Retina (tissue), 1 donor: ENCODE measurements around the gene CDKN1C.
A peak's percentile ranks its signal among the peaks of the same experiment; 100 is the strongest.

ENCODE experiments used
- DNase-seq: peaks from one replicate; pipeline ENCODE4 v3.0.0-alpha.2; 2016

Gene CDKN1C

GRCh38 chr11:2843551-2843950 lies 42.0 kb downstream of the CDKN1C start:
- DNase-seq = no peak

GRCh38 chr11:2842876-2843275 lies 42.7 kb downstream of the CDKN1C start:
- no peak for DNase-seq

- DNase-seq = no peak
Observed at GRCh38 chr11:2841411-2842190, 44.0 kb downstream of the CDKN1C start.

- DNase-seq = no peak
Observed at GRCh38 chr11:2839395-2839943, 46.1 kb downstream of the CDKN1C start.

- no peak for DNase-seq
Observed at GRCh38 chr11:2838676-2839294, 46.8 kb downstream of the CDKN1C start.

GRCh38 chr11:2838091-2838490 lies 47.5 kb downstream of the CDKN1C start:
- DNase-seq = no peak

- no peak for DNase-seq
Observed at GRCh38 chr11:2837651-2838050, 47.9 kb downstream of the CDKN1C start.

- DNase-seq = peak; percentile 86
Observed at GRCh38 chr11:2837096-2837601, 48.4 kb downstream of the CDKN1C start.

- DNase-seq = no peak
Observed at GRCh38 chr11:2836315-2837095, 49.1 kb downstream of the CDKN1C start.

- DNase-seq = no peak
Observed at GRCh38 chr11:2835751-2836150, 49.8 kb downstream of the CDKN1C start.

- peak; percentile 43 for DNase-seq
Observed at GRCh38 chr11:2835296-2835695, 50.3 kb downstream of the CDKN1C start.

GRCh38 chr11:2834503-2835273 lies 50.9 kb downstream of the CDKN1C start:
- no peak for DNase-seq

- DNase-seq = no peak
Observed at GRCh38 chr11:2833716-2834502, 51.7 kb downstream of the CDKN1C start.
